ENCODE data around the gene IL22.

The IL22 gene

GRCh38 chr12:68253504-68253903, at the start of gene IL22:
Gene IL22, minus strand, starts transcription at chr12:68253604. Its CDS starts 156 bp downstream, at chr12:68253448.
- DNase-seq = no peak

- no peak for DNase-seq
Measured at GRCh38 chr12:68297929-68298328, 44.5 kb upstream of the IL22 start.

GRCh38 chr12:68294251-68294650, 40.8 kb upstream of the IL22 start:
- DNase-seq = no peak

- DNase-seq = no peak
Measured at GRCh38 chr12:68293347-68293746, 39.9 kb upstream of the IL22 start.

- no peak for DNase-seq
Measured at GRCh38 chr12:68292151-68292943, 38.9 kb upstream of the IL22 start.

GRCh38 chr12:68291396-68292036, 38.1 kb upstream of the IL22 start:
- DNase-seq = no peak

- DNase-seq = no peak
Measured at GRCh38 chr12:68290126-68290525, 36.7 kb upstream of the IL22 start.

GRCh38 chr12:68287106-68287505, 33.7 kb upstream of the IL22 start:
- peak; percentile 6 to 43 (median 12) for DNase-seq

GRCh38 chr12:68286396-68286795, 33.0 kb upstream of the IL22 start:
- DNase-seq = no peak

GRCh38 chr12:68285541-68285940, 32.1 kb upstream of the IL22 start:
- DNase-seq = no peak

GRCh38 chr12:68281322-68282077, 28.1 kb upstream of the IL22 start:
- no peak for DNase-seq

- no peak for DNase-seq
Measured at GRCh38 chr12:68280240-68280639, 26.8 kb upstream of the IL22 start.

- DNase-seq = no peak
Measured at GRCh38 chr12:68279227-68280054, 26.0 kb upstream of the IL22 start.

GRCh38 chr12:68276402-68276930, 23.1 kb upstream of the IL22 start:
- no peak for DNase-seq

GRCh38 chr12:68272732-68273131, 19.3 kb upstream of the IL22 start:
- DNase-seq = no peak

GRCh38 chr12:68271346-68271745, 17.9 kb upstream of the IL22 start:
- DNase-seq = no peak

- DNase-seq = no peak
Measured at GRCh38 chr12:68270358-68270757, 17.0 kb upstream of the IL22 start.

GRCh38 chr12:68269779-68270178, 16.4 kb upstream of the IL22 start:
- DNase-seq = no peak

GRCh38 chr12:68268967-68269366, 15.6 kb upstream of the IL22 start:
- DNase-seq = no peak

GRCh38 chr12:68267892-68268396, 14.5 kb upstream of the IL22 start:
- DNase-seq = peak in 2 of 3 donors; percentile 40 to 42

- no peak for DNase-seq
Measured at GRCh38 chr12:68264857-68265256, 11.5 kb upstream of the IL22 start.

GRCh38 chr12:68264158-68264855, 10.9 kb upstream of the IL22 start:
- peak; percentile 23 to 58 (median 45) for DNase-seq
